Activated CD4-positive, alpha-beta T cell treated with anti-CD3 and anti-CD28 coated beads for 36 hours (primary cell): ENCODE measurements around the gene PTCHD1. TPM values are rescaled to one million over a fixed set of nuclear protein-coding genes. Genes with fewer than 3 reads are reported as not detected.

Experiments
- ATAC-seq: fragments of 200-7000 bp; cut with Tn5 transposase; one replicate; pipeline ENCODE4 v1.10.0; 2021; ENCODE audit warnings: mild to moderate bottlenecking, moderate library complexity
- CTCF ChIA-PET: fragments of 350-600 bp; sonication (Branson Sonifier 250); formaldehyde crosslinking; loops from one replicate; lab custom pipeline; 2021; ENCODE audit warnings: antibody characterized with exemption; lab: Charles Lee
- POLR2A ChIA-PET: fragments of 350-600 bp; sonication (Branson Sonifier 250); formaldehyde crosslinking; loops from one replicate; lab custom pipeline; 2021; ENCODE audit warnings: antibody characterized with exemption, inconsistent platforms; lab: Charles Lee
- DNase-seq: peaks from one replicate; pipeline ENCODE4 v3.0.0-alpha.2; 2020
- H3K27ac Mint-ChIP-seq: one replicate; pipeline ENCODE4 v1.8.0; 2021; ENCODE audit warnings: mixed read lengths
- H3K27me3 Mint-ChIP-seq: one replicate; pipeline ENCODE4 v1.8.0; 2021; ENCODE audit warnings: mixed read lengths
- H3K36me3 Mint-ChIP-seq: one replicate; pipeline ENCODE4 v1.8.0; 2021; ENCODE audit warnings: low read depth, mixed read lengths
- H3K4me1 Mint-ChIP-seq: one replicate; pipeline ENCODE4 v1.8.0; 2021; ENCODE audit warnings: mixed read lengths
- H3K4me3 Mint-ChIP-seq: one replicate; pipeline ENCODE4 v1.8.0; 2021; ENCODE audit warnings: mild to moderate bottlenecking, moderate library complexity, mixed read lengths
- H3K9me3 Mint-ChIP-seq: one replicate; pipeline ENCODE4 v1.8.0; 2021; ENCODE audit warnings: low read depth, mixed read lengths
- intact Hi-C, 2 experiments: fragments of 100-400 bp; cut with DNase I in 1 of 2; cut with micrococcal nuclease in 1 of 2; formaldehyde crosslinking; loops; one replicate each; pipeline versions ENCODE4 v1.14.2 to v1.15.1; 2022 to 2024; cut with DNase I, micrococcal nuclease
- total RNA-seq, 2 experiments: library from RNA; stranded (reverse); gene quantifications; one replicate each; pipeline ENCODE4 v1.2.3, GENCODE V29; 2021

PTCHD1 gene
- total RNA-seq, 2 experiments from 2014 or later = not detected

DNA sequence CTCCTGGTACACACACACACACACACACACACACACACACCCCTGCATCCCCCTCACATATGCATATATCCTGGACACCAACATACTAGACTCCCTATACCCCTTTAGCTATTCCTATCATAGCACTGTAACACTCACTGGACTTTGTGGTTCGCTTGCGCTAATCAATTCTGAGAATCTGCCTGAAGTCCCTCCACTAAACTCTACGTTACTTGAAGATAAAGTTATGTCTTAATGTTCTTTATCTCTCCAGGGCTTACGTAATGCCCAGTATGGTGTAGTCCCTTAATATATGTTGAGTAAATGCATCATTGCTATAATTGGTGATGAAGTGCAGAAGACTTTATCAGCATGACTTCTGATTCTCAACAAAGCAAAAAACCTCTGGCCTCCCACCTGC, 32.3 kb downstream of the PTCHD1 start:
- POLR2A ChIA-PET = no interaction called here

DNA sequence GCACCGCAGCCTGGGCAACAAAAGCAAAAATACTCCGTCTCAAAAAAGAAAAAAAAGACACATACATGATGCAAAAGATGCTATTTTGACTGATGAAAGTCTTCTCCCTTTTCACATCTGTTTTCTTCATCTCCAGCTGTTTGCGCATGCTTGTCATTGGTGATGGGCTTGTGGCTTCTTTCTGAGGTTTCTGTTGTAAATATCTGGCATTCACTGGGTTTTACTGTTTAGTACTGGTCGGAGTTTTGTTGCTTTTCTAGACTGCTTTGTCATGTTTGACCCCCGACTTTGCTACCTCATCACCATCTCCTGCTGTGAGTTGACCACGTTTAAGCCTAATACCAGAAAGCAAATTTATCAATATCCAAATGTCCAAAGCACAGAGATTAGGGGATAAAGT, 34.4 kb downstream of the PTCHD1 start:
- no peaks in the 10 kb centered on the region for H3K9me3 Mint-ChIP-seq
- H3K27me3 Mint-ChIP-seq = peaks cover 3% of the 10 kb centered on the region
- no peaks in the 10 kb centered on the region for H3K36me3 Mint-ChIP-seq
- no peaks in the 10 kb centered on the region for H3K4me1 Mint-ChIP-seq
- ChIA-PET POLR2A (no interaction called here), CTCF (no interaction called here)
- intact Hi-C loops = no loop called here
- ATAC-seq (no peak), DNase-seq (no peak)
- no peak overlapping the region for H3K27ac Mint-ChIP-seq
- no peak overlapping the region for H3K4me3 Mint-ChIP-seq

More for the DNA sequence above, 32.3 kb downstream of the PTCHD1 start:
- peaks cover 3% of the 10 kb centered on the region for H3K27me3 Mint-ChIP-seq
- no peak overlapping the region for H3K4me3 Mint-ChIP-seq
- H3K4me1 Mint-ChIP-seq = no peaks in the 10 kb centered on the region
- H3K9me3 Mint-ChIP-seq = no peaks in the 10 kb centered on the region
- intact Hi-C loops = no loop called here
- CTCF ChIA-PET = interaction anchor here (0.6 kb wide), 1 partner anchor 576 kb away, joined by 3 read pairs; no protein-coding TSS in a partner anchor
- H3K27ac Mint-ChIP-seq = no peak overlapping the region
- ATAC-seq (no peak), DNase-seq (no peak)
- H3K36me3 Mint-ChIP-seq = no peaks in the 10 kb centered on the region

DNA sequence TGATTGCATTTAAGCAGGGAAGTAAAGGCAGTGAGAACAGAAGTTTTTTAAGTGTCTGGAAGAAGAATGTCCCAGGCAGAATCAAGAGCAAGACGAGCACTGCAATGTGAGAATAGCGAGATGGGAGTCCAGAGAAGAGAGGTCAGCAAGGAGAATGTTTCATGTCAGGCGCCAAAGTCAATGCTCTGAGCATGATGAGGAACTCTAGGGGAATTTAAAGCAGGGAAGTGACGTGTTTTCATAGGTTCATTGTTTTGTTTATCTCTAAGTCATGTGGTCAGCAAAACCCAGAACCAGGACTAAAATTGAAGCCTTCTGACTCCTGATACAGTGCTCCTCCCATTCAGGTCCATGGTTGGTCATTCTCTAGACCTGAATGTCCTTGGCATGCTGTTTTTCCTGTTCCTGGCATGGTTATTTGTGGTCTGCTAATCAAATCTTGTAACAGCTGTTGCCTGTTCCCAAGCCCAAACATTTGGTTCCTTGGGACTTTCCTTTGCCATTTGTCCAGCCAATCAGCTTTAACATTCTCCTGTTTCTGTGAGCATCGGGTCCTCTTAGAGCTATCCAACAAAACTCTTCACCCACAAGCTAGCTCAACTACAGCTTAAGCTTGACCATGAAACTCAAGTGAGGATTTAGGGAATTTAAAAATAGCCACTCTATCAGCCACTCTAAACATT, 37.7 kb downstream of the PTCHD1 start:
- H3K4me1 Mint-ChIP-seq = no peaks in the 10 kb centered on the region

DNA sequence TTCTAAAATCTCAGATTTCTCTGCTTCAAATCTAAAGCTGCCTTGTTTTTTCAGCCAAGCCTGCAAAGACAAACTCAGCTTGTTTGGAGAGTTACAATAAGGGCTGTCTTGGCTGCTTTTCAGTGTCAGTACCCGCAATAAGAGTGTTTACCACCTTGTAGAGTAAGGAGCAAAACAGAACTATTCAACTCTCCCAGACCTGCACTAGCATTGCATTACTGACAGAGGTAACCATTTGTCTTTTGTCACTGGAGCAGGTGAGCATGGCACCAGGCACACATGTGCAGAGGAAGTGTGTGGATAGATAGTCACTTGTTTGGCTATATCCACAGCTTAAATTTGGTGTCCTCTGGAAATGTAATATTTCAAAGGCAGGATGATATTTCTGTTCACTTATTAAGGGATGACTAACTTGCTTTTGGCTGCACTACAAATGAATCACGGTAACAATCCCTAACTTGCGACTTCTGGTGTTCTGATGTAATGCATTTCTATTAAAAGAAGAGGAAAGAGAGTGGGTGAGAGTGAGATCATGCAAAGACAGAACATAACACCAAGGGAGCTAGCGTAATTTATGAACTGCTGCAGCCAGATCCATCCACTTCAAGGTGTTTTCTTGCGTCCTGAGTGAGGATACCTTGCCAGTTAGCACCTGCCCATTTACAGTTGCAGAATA, 38.6 kb downstream of the PTCHD1 start:
- Mint-ChIP-seq H3K27ac (no peak overlapping the region), H3K27me3 (peaks cover 3% of the 10 kb centered on the region), H3K4me1 (no peaks in the 10 kb centered on the region), H3K4me3 (no peak overlapping the region), H3K9me3 (no peaks in the 10 kb centered on the region), H3K36me3 (no peaks in the 10 kb centered on the region)
- DNase-seq (no peak), ATAC-seq (no peak)
- intact Hi-C loops = no loop called here
- ChIA-PET CTCF (no interaction called here), POLR2A (no interaction called here)

More for the DNA sequence above, 37.7 kb downstream of the PTCHD1 start:
- H3K36me3 Mint-ChIP-seq = no peaks in the 10 kb centered on the region
- no peaks in the 10 kb centered on the region for H3K9me3 Mint-ChIP-seq
- ATAC-seq (no peak), DNase-seq (no peak)
- H3K27ac Mint-ChIP-seq = no peak overlapping the region
- peaks cover 3% of the 10 kb centered on the region for H3K27me3 Mint-ChIP-seq
- intact Hi-C loops = no loop called here
- ChIA-PET POLR2A (no interaction called here), CTCF (no interaction called here)
- no peak overlapping the region for H3K4me3 Mint-ChIP-seq

DNA sequence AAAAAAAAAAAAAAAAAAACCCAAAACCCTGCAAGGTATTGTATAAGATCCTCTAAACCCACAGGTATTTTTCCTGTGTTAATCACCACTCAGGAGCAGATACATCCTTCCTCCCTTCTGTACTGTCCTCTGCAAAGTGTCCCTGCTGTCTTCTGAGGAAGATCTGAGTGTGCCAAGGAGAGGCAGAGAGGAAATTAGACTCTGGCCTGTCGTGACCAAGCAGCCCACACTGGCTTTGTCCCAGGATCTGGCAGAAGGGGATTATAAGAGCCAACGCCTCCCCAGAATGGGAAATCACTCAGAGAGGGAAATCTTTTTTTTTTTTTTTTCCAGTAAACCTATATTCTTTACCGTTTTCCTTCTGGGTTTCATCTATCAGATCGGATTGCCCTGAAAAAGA, 39.6 kb downstream of the PTCHD1 start:
- Mint-ChIP-seq H3K4me1 (no peaks in the 10 kb centered on the region), H3K27ac (no peak overlapping the region), H3K27me3 (no peaks in the 10 kb centered on the region), H3K4me3 (no peak overlapping the region), H3K36me3 (no peaks in the 10 kb centered on the region), H3K9me3 (no peaks in the 10 kb centered on the region)
- ChIA-PET POLR2A (no interaction called here), CTCF (interaction anchor here (0.5 kb wide), 1 partner anchor 234 kb away, joined by 3 read pairs; no protein-coding TSS in a partner anchor)
- intact Hi-C loops = no loop called here
- DNase-seq = no peak
- no peak for ATAC-seq

DNA sequence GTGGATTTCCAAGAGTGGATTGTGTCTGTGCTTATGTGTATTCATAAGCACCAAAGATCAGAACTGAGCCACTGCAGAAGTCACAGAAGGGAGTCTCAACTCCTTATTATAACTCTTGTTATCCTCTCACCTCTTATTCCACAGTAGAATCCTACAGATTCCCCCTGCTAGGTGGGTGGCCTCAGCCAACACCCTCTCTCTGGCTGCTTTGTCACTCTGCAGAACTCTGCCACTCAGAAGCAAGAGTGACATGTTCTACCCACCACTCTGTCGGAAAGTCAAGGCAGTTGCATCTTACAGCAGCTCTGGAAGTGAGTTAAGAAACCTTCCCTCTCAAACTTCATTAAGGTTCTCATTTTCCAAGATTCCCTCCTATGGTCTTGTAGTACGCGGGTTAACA, 41.9 kb downstream of the PTCHD1 start:
- no peak overlapping the region for H3K27ac Mint-ChIP-seq
- no peak for ATAC-seq
- H3K4me1 Mint-ChIP-seq = peaks cover 3% of the 10 kb centered on the region
- H3K27me3 Mint-ChIP-seq = peaks cover 4% of the 10 kb centered on the region
- ChIA-PET CTCF (no interaction called here), POLR2A (no interaction called here)
- H3K4me3 Mint-ChIP-seq = no peak overlapping the region
- H3K9me3 Mint-ChIP-seq = no peaks in the 10 kb centered on the region
- H3K36me3 Mint-ChIP-seq = no peaks in the 10 kb centered on the region
- intact Hi-C loops = no loop called here
- DNase-seq = no peak

DNA sequence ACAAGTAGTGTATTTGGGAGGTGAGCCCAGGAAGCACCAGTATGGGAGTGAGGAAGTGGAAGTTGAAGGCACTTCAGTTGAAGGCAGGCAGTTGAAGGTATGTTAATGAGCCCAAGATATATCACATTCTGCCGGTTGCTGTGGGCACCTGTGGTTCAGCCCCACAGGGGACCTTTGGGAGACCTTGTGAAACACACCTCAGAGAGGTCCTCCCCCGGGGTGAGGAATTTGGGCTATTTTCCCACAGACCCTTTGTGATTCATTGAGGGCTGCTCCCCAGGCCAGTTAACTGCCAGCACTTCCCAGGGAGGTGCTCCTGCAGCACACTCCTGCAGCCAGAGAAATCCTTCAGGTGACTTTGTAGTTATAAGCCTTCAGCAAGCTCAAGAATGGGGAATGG, 45.9 kb downstream of the PTCHD1 start:
- DNase-seq (no peak), ATAC-seq (no peak)
- peaks cover 7% of the 10 kb centered on the region for H3K27me3 Mint-ChIP-seq
- intact Hi-C loops = no loop called here
- peaks cover 7% of the 10 kb centered on the region for H3K4me1 Mint-ChIP-seq
- ChIA-PET CTCF (no interaction called here), POLR2A (no interaction called here)
- no peak overlapping the region for H3K4me3 Mint-ChIP-seq
- H3K9me3 Mint-ChIP-seq = no peaks in the 10 kb centered on the region
- no peaks in the 10 kb centered on the region for H3K36me3 Mint-ChIP-seq
- no peak overlapping the region for H3K27ac Mint-ChIP-seq

DNA sequence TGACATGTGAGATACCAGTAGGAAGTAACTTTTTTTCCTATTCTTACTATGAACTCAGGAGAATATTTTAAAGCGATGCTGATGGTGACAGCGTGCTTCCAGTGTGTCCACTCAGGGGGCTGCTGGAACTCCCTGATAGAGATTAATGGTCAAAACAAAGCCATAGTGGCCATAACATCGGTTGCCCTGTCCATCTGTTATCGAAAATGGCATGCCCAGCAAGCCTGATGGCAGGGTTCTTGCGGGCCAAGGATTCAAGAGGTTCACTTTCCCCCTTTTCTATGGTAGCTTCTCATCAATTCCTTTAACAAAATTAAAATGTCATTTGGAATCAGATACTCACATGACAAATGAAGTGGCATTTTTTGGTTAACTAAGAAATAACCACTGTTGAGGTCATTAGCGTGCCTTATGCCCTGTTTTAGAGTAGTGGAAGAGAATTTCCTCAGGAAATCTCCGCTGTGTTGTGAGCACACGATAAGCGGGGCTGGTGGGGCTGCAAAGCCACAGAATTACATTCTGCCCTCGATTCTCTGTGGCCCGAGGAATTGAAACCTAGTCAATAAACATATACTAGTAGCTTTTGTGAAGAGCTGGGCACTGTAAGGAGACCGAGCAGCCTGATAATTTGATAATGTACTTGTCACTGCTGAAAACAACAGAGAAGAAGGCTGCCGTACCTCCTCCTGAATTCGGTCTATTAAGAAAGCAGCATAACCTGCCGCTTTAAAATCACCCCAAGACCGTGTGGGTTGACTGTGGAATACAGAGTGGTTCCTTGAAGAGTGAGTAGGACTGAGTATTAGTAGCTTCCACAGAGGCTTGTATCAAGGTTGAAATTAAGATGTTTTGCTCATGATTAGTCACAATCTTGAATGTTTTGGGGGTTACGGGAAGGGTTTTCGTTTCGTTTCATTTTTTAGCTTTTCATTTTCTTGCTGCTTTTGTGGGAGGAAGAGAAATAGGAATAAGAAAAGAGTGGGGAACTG, 46.7 kb downstream of the PTCHD1 start:
- ATAC-seq (no peak), DNase-seq (peak; percentile 5)
- Mint-ChIP-seq H3K36me3 (no peaks in the 10 kb centered on the region), H3K27me3 (peaks cover 7% of the 10 kb centered on the region), H3K27ac (no peak overlapping the region), H3K9me3 (no peaks in the 10 kb centered on the region), H3K4me3 (no peak overlapping the region), H3K4me1 (peaks cover 7% of the 10 kb centered on the region)
- ChIA-PET POLR2A (no interaction called here), CTCF (no interaction called here)
- intact Hi-C loops = no loop called here

DNA sequence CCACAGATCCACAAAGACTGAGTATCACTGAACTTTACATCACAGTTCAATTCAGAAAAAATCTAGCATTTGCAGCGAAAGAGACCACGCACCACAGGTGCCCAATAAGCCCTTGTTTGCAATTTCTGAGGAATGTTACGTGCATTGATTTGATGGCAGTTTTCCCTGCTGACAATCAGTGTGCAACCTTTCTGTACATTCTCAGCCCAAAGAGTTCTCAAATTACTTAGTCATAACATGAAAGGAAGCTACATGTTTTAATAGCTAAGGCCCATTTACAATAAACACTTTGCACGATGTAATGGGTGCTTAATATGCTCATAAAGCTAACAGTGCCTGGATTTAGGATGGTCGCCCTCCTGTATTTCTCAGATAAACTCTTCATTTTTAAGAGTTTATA, 47.9 kb downstream of the PTCHD1 start:
- ATAC-seq (no peak), DNase-seq (no peak)
- Mint-ChIP-seq H3K27me3 (peaks cover 7% of the 10 kb centered on the region), H3K36me3 (no peaks in the 10 kb centered on the region), H3K4me1 (peaks cover 7% of the 10 kb centered on the region), H3K9me3 (no peaks in the 10 kb centered on the region), H3K27ac (no peak overlapping the region), H3K4me3 (no peak overlapping the region)
- ChIA-PET POLR2A (no interaction called here), CTCF (no interaction called here)
- intact Hi-C loops = no loop called here

DNA sequence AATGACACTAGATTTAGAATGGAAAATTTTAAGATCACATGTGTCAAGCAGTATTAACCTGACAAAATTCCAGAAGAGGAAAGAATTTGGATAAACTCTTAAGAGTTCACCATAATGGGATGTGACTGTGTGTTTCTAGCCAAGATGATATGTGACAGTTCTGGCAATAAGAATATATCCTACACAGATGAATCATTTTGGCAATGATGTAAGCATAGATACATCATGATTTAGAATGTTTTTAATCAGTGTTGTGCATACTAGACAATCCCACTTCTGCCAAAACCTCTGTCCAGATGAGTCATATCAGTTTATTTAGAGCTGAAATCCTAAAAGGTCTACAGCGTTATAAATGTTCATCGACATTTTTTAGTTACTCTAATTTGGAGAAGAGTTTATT, 48.8 kb downstream of the PTCHD1 start:
- H3K4me1 Mint-ChIP-seq = peaks cover 7% of the 10 kb centered on the region
- H3K9me3 Mint-ChIP-seq = no peaks in the 10 kb centered on the region
- H3K27ac Mint-ChIP-seq = no peak overlapping the region
- peaks cover 7% of the 10 kb centered on the region for H3K27me3 Mint-ChIP-seq
- no peaks in the 10 kb centered on the region for H3K36me3 Mint-ChIP-seq
- ChIA-PET CTCF (interaction anchor here (0.8 kb wide), 1 partner anchor 974 kb away, joined by 3 read pairs; no protein-coding TSS in a partner anchor), POLR2A (no interaction called here)
- ATAC-seq = peak; percentile 53
- DNase-seq = no peak
- intact Hi-C loops = no loop called here
- H3K4me3 Mint-ChIP-seq = no peak overlapping the region

DNA sequence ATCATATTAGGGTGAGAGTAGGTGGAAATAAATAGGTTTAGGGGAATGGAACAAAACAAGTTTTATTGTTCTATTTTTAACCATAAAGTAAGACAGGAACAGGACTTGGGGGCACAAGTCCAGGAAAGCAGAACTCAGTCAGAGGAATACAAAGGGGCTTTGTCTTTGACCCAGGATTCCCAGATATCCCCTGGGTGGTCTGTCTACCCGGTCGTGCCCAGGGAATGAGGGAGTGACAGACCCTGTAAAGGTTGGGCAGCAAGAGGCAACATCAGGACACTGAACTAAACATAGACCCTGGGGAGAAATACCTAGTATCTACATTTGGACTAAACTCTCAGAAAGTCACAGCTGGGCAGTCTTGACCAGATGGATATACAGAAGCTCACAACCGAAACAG, 50.6 kb downstream of the PTCHD1 start:
- DNase-seq (no peak), ATAC-seq (no peak)
- H3K36me3 Mint-ChIP-seq = no peaks in the 10 kb centered on the region
- H3K9me3 Mint-ChIP-seq = no peaks in the 10 kb centered on the region
- POLR2A ChIA-PET = no interaction called here
- peaks cover 7% of the 10 kb centered on the region for H3K4me1 Mint-ChIP-seq
- H3K27me3 Mint-ChIP-seq = peaks cover 4% of the 10 kb centered on the region
- CTCF ChIA-PET = no interaction called here
- H3K27ac Mint-ChIP-seq = no peak overlapping the region
- intact Hi-C loops = no loop called here
- no peak overlapping the region for H3K4me3 Mint-ChIP-seq
